NCI-H128 (cell line): ENCODE data around the gene OR6M1.

Source experiments
- DNase-seq: peaks from one replicate; lab custom pipeline; 2025; ENCODE audit not compliant: unreplicated experiment; lab: John Stamatoyannopoulos, UW

OR6M1 gene

GRCh38 chr11:123806249-123806648 is at the start of gene OR6M1:
Gene OR6M1 (minus strand): TSS chr11:123806349. CDS start chr11:123806349, 0 bp downstream.
- DNase-seq = no peak

GRCh38 chr11:123853038-123853437 is 46.9 kb upstream of the OR6M1 start:
- DNase-seq = no peak

GRCh38 chr11:123852321-123852720 is 46.2 kb upstream of the OR6M1 start:
- DNase-seq = no peak

GRCh38 chr11:123851110-123851509 is 45.0 kb upstream of the OR6M1 start:
- no peak for DNase-seq

GRCh38 chr11:123841174-123841573 is 35.0 kb upstream of the OR6M1 start:
- DNase-seq = no peak

- no peak for DNase-seq
Observed at GRCh38 chr11:123839131-123839530, 33.0 kb upstream of the OR6M1 start.

- no peak for DNase-seq
Observed at GRCh38 chr11:123838659-123839058, 32.5 kb upstream of the OR6M1 start.

- no peak for DNase-seq
Observed at GRCh38 chr11:123838199-123838598, 32.0 kb upstream of the OR6M1 start.

GRCh38 chr11:123833095-123833494 is 26.9 kb upstream of the OR6M1 start:
- DNase-seq = no peak

GRCh38 chr11:123829745-123830144 is 23.6 kb upstream of the OR6M1 start:
- DNase-seq = no peak

- no peak for DNase-seq
Observed at GRCh38 chr11:123822599-123822998, 16.4 kb upstream of the OR6M1 start.

GRCh38 chr11:123822032-123822431 is 15.9 kb upstream of the OR6M1 start:
- no peak for DNase-seq

- DNase-seq = no peak
Observed at GRCh38 chr11:123815122-123815521, 9.0 kb upstream of the OR6M1 start.

- DNase-seq = no peak
Observed at GRCh38 chr11:123801765-123802164, 4.4 kb downstream of the OR6M1 start.

GRCh38 chr11:123800036-123800435 is 6.1 kb downstream of the OR6M1 start:
- DNase-seq = no peak

- DNase-seq = no peak
Observed at GRCh38 chr11:123799438-123799837, 6.7 kb downstream of the OR6M1 start.

- DNase-seq = no peak
Observed at GRCh38 chr11:123798513-123799252, 7.5 kb downstream of the OR6M1 start.

- no peak for DNase-seq
Observed at GRCh38 chr11:123798079-123798478, 8.1 kb downstream of the OR6M1 start.

- no peak for DNase-seq
Observed at GRCh38 chr11:123797541-123797940, 8.6 kb downstream of the OR6M1 start.

- no peak for DNase-seq
Observed at GRCh38 chr11:123797114-123797513, 9.0 kb downstream of the OR6M1 start.

GRCh38 chr11:123796226-123796625 is 9.9 kb downstream of the OR6M1 start:
- no peak for DNase-seq

- no peak for DNase-seq
Observed at GRCh38 chr11:123783536-123783935, 22.6 kb downstream of the OR6M1 start.

GRCh38 chr11:123778511-123778910 is 27.6 kb downstream of the OR6M1 start:
- no peak for DNase-seq
